Esophagus squamous epithelium (tissue), 4 donors: ENCODE data around the gene RHOG.

Experiments
- CTCF ChIP-seq, 6 experiments: fragments of 450-650 bp in 4 of 6; fragments of 200-600 bp in 2 of 6; sonication (generic) in 2 of 6; IDR thresholded peaks; one replicate each; pipeline ENCODE4 v1.5.1; 2016 to 2019; ENCODE audit warnings: antibody characterized with exemption in 6 of 6, mild to moderate bottlenecking in 4 of 6, moderate library complexity in 4 of 6
- POLR2A ChIP-seq, 4 donors: fragments of 450-650 bp; IDR thresholded peaks; one replicate each; pipeline ENCODE4 v1.6.1; 2017; ENCODE audit warnings: antibody characterized with exemption in 4 of 4, mild to moderate bottlenecking in 4 of 4, moderate library complexity in 3 of 4

GRCh38 chr11:3853545-3853842 lies 12.7 kb upstream of the RHOG start:
- TF ChIP-seq CTCF (IDR thresholded peaks at IDR 0.05) (no peak), POLR2A (IDR thresholded peaks at IDR 0.05) (no peak)
